Gastrocnemius medialis (tissue), 4 donors: ENCODE measurements around the gene NUP43. TPM values are rescaled to one million over a fixed set of nuclear protein-coding genes. Genes with fewer than 3 reads are reported as not detected.
"Not testable (repeated sequence)": the region's sequence is repeated elsewhere in the genome, so short reads cannot be mapped to it uniquely, and the experiment has no call there.

Experiments
- ATAC-seq, 2 donors: fragments of 150-250 bp; one replicate each; pipeline ENCODE4 v1.9.1; 2016
- DNase-seq, 2 donors: peaks; one replicate each; pipeline ENCODE4 v3.0.0-alpha.2; 2019
- H3K27ac ChIP-seq, 4 donors: fragments of 200-600 bp; sonication (generic); 1 replicate in 1 of 4; 2 replicates in 3 of 4; pipeline ENCODE4 v1.5.1; 2016 to 2018; ENCODE audit warnings: mild to moderate bottlenecking in 2 of 4, moderate library complexity in 1 of 4
- H3K27me3 ChIP-seq, 3 donors: fragments of 200-600 bp; sonication (generic) in 2 of 3; 1 replicate in 1 of 3; 2 replicates in 2 of 3; pipeline versions ENCODE4 v1.5.1 to v1.6.0; 2016 to 2019; ENCODE audit warnings: mild to moderate bottlenecking in 1 of 3, moderate library complexity in 1 of 3
- H3K36me3 ChIP-seq, 2 donors: fragments of 200-600 bp; sonication (generic) in 1 of 2; one replicate each; pipeline ENCODE4 v1.5.1; 2017 to 2018
- H3K4me1 ChIP-seq, 2 donors: fragments of 200-600 bp; sonication (generic) in 1 of 2; one replicate each; pipeline ENCODE4 v1.5.1; 2016 to 2017; ENCODE audit warnings: mild to moderate bottlenecking in 2 of 2
- H3K4me3 ChIP-seq, 4 donors: fragments of 200-600 bp; sonication (generic) in 3 of 4; 1 replicate in 1 of 4; 2 replicates in 3 of 4; pipeline ENCODE4 v1.5.1; 2016 to 2019; ENCODE audit warnings: mild to moderate bottlenecking in 2 of 4
- H3K9me3 ChIP-seq, 3 donors: fragments of 200-600 bp; sonication (generic) in 2 of 3; 1 replicate in 1 of 3; 2 replicates in 2 of 3; pipeline ENCODE4 v1.5.1; 2016 to 2019
- POLR2A ChIP-seq, 2 donors: fragments of 450-650 bp; IDR thresholded peaks; one replicate each; pipeline ENCODE4 v1.6.1; 2017; ENCODE audit warnings: antibody characterized with exemption in 2 of 2, mild to moderate bottlenecking in 2 of 2, moderate library complexity in 2 of 2
- in situ Hi-C, 4 donors: fragments of 200-750 bp; cut with MboI; loops; one replicate each; pipeline versions ENCODE4 v1.15.0 to v1.8.0; 2017; ENCODE audit warnings: low sequenced_read_pairs in 4 of 4
- intact Hi-C: fragments of 100-400 bp; cut with DNase I; formaldehyde crosslinking; loops from one replicate; pipeline ENCODE4 v1.15.1; 2023; ENCODE audit warnings: low total_unique reads
- total RNA-seq, 4 donors: library from RNA; depleted of rRNA; stranded (reverse); fragments of >200 nt; gene quantifications; one replicate each; pipeline versions ENCODE4 v1.1.0 to v1.2.3, GENCODE V29; 2016
- TF ChIP-seq, protein P1 (sequence below), 5 experiments: fragments of 450-650 bp in 3 of 5; fragments of 200-600 bp in 2 of 5; sonication (generic) in 2 of 5; IDR thresholded peaks in 4 of 5; conservative IDR thresholded peaks in 1 of 5; 1 replicate in 4 of 5; 2 replicates in 1 of 5; pipeline ENCODE4 v1.5.1; 2016 to 2019; ENCODE audit warnings: antibody characterized with exemption in 5 of 5, mild to moderate bottlenecking in 3 of 5, moderate library complexity in 3 of 5

The NUP43 gene
- total RNA-seq, 4 donors from 2014 or later = 15.0 to 42.0 (median 16.7) TPM

DNA sequence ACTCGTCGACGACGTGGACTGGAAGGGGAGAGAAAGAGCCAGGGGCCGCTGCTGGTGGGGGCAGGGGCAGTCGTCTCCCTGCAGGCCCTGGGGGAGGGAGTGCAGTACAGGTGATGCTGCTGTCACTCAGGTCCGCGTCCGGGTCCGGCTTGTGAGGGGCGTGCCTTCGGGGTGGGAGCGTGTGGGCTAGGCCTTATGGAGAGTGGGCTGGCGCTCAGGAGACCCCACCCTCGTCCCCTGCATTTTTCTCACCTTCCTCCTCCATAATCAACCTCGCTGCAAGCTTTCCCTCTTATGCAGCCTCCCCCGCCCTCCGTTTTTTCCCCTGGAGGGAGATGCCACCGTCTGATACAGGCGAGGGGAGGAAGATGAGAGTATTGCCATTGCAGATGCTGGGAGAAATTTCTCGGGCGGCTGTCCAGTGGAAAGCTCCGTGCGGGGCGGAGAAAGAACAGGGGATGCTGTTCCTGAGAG, 3.8 kb upstream of the NUP43 start:
- H3K9me3 ChIP-seq = no peaks in the 10 kb centered on the region
- no peaks in the 10 kb centered on the region for H3K27me3 ChIP-seq
- peak overlapping the region; percentile 97 to 99 (median 98) for H3K27ac ChIP-seq
- H3K4me1 ChIP-seq = peaks cover 43 to 52% of the 10 kb centered on the region in 2 donors
- H3K36me3 ChIP-seq = no peaks in the 10 kb centered on the region
- intact Hi-C loops (loop anchor here (2.0 to 5.0 kb wide), 2 partner anchors 101 to 147 kb away; partner anchors contain the start of genes KATNA1 and RAET1E), in situ Hi-C loops (no loop called here)
- H3K4me3 ChIP-seq = peak overlapping the region; percentile 86 to 100 (median 94)
- no peak for TF ChIP-seq POLR2A (IDR thresholded peaks at IDR 0.05)
- TF ChIP-seq, protein P1, sequence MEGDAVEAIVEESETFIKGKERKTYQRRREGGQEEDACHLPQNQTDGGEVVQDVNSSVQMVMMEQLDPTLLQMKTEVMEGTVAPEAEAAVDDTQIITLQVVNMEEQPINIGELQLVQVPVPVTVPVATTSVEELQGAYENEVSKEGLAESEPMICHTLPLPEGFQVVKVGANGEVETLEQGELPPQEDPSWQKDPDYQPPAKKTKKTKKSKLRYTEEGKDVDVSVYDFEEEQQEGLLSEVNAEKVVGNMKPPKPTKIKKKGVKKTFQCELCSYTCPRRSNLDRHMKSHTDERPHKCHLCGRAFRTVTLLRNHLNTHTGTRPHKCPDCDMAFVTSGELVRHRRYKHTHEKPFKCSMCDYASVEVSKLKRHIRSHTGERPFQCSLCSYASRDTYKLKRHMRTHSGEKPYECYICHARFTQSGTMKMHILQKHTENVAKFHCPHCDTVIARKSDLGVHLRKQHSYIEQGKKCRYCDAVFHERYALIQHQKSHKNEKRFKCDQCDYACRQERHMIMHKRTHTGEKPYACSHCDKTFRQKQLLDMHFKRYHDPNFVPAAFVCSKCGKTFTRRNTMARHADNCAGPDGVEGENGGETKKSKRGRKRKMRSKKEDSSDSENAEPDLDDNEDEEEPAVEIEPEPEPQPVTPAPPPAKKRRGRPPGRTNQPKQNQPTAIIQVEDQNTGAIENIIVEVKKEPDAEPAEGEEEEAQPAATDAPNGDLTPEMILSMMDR (IDR thresholded peaks at IDR 0.05 in 4 of 5, conservative IDR thresholded peaks at IDR 0.05 in 1 of 5) = no peak
- DNase-seq = peak; percentile 49 to 59
- peak; percentile 42 for ATAC-seq

DNA sequence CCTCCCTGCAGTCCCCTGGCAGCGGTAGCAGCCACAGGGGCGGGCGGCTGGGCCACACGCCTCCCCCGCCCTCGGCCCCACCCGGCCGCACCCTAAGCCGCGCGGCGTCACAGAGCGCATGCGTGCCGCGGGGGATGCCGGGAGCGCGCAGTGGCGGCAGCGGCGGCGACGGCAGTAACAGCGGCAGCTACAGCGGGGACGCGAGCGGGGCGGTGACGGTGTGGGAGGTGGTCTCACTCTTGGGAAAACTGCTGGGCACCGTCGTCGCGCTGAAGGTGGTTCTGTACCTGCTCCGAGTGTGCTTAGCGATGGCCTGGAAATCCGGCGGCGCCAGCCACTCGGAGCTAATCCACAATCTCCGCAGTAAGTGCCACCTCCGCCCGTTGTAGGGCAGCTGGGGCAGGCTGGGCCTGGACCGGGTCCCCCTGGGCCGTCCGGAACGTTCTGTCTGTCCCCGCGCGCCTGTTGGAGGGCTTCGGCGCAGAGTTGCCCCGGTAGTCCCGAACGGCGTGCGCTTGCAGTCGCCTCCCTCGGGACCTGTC, 3.3 kb upstream of the NUP43 start, which contains the start of gene PCMT1:
PCMT1 (plus strand) TSS at position 148 of the 542 bp plus-strand sequence; CDS start at position 309, 161 bp downstream.
- H3K4me3 ChIP-seq = peak within 1 kb of the TSS; percentile 86 to 100 (median 94)
- no peaks in the 10 kb centered on the region for H3K27me3 ChIP-seq
- no peaks in the 10 kb centered on the region for H3K9me3 ChIP-seq
- ATAC-seq (peak; percentile 80 to 84), DNase-seq (peak; percentile 80 to 89)
- no peaks in the 10 kb centered on the region for H3K36me3 ChIP-seq
- TF ChIP-seq POLR2A (IDR thresholded peaks at IDR 0.05) = peak; percentile 92 to 96
- TF ChIP-seq, protein P1 (IDR thresholded peaks at IDR 0.05 in 4 of 5, conservative IDR thresholded peaks at IDR 0.05 in 1 of 5) = no peak
- intact Hi-C loops (loop anchor here (2.0 to 5.0 kb wide), 3 partner anchors 101 to 182 kb away; partner anchors contain the start of genes GINM1, KATNA1 and RAET1E), in situ Hi-C loops (no loop called here)
- peak within 1 kb of the TSS; percentile 97 to 99 (median 98) for H3K27ac ChIP-seq
- H3K4me1 ChIP-seq = peaks cover 42 to 46% of the 10 kb centered on the region in 2 donors

DNA sequence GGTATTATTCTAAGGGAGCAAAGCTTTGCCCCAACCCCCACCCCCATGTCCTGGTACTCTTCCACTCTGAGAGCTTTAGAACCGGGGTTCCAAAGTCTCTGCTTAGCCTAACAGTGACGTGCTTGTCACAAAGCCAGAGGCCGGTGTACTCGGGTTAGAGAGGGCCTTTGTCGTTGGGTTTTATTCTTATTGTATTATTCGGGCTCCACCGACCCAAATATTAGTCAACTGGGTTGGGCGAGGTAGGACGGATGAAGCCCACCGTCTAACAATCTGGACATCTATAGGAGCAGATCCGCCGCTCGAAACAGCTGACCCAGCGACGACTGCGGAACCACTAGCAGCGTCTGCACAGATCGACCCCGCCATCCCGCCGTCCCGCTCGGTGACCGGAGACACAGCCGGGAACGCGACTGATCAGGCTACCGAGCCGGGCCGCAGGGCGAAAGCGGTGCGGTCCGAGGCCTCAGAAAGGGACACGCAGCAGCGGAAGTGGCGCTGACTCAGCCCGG, 2.8 kb upstream of the NUP43 start:
- H3K9me3 ChIP-seq, H3K27me3 ChIP-seq, in situ Hi-C loops, DNase-seq, H3K36me3 ChIP-seq: not testable (repeated sequence)
- Histone ChIP-seq H3K4me3 (peak overlapping the region; percentile 86 to 100 (median 94)), H3K4me1 (peaks cover 37 to 41% of the 10 kb centered on the region in 2 donors), H3K27ac (peak overlapping the region; percentile 97 to 99 (median 98))
- intact Hi-C loops = loop anchor here (5.0 kb wide), 1 partner anchor 182 kb away; the partner anchor contains the start of gene GINM1
- peak; percentile 32 to 53 for ATAC-seq

DNA sequence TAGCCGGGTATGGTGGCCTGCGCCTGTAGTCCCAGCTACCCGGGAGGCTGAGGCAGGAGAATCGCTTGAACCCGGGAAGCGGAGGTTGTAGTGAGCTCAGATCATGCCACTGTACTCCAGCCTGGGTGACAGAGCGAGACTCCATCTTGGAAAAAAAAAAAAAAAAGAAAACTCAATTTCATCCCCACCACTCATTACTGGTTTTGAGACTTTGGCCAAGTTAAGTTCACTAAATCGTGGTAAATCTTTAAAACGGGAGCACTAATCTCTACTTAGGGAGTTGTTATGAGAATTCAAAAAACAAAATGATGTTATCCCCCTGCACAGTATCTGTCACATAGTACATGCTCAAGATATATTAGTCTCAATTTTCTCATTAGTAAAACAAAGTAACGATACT, 1.1 kb downstream of the NUP43 start:
- H3K9me3 ChIP-seq, ATAC-seq, H3K27me3 ChIP-seq, in situ Hi-C loops, DNase-seq: not testable (repeated sequence)
- H3K27ac ChIP-seq = peak overlapping the region in 1 of 4 donors; percentile 77
- peaks cover 5 to 15% of the 10 kb centered on the region in 2 donors for H3K4me1 ChIP-seq
- H3K36me3 ChIP-seq = peaks cover 0 to 33% of the 10 kb centered on the region in 2 donors
- peak overlapping the region; percentile 66 to 93 (median 72) for H3K4me3 ChIP-seq
- intact Hi-C loops = loop anchor here (5.0 kb wide), 1 partner anchor 178 kb away; the partner anchor contains the start of gene GINM1

DNA sequence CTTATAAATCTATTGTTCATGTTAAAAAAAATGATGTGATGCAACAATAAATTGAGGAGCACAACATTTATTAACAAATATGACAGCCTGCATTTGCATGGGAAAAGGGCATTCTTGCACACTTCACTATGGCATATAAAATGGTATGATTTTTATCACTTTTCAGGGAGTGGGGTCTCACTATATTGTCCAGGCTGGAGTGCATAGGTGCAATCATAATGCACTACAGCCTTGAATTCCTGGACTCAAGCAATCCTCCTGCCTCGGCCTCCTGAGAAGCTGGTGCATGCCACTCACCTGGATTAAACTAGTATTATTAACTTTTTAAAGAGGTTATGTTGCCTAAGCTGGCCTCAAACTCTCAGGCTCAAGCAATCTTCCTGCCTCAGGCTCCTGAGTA, 11.4 kb downstream of the NUP43 start:
- intact Hi-C loops (no loop called here), in situ Hi-C loops (no loop called here)
- H3K27me3 ChIP-seq = no peaks in the 10 kb centered on the region

More for the DNA sequence above, 11.4 kb downstream of the NUP43 start:
- DNase-seq (no peak), ATAC-seq (no peak)
- Histone ChIP-seq H3K36me3 (peaks cover 0 to 74% of the 10 kb centered on the region in 2 donors), H3K9me3 (no peaks in the 10 kb centered on the region), H3K4me1 (no peaks in the 10 kb centered on the region), H3K4me3 (no peak overlapping the region), H3K27ac (no peak overlapping the region)
- TF ChIP-seq, protein P1 (IDR thresholded peaks at IDR 0.05 in 4 of 5, conservative IDR thresholded peaks at IDR 0.05 in 1 of 5) = no peak
- no peak for TF ChIP-seq POLR2A (IDR thresholded peaks at IDR 0.05)
